ENCODE measurements around the gene PDE4D. TPM values are rescaled to one million over a fixed set of nuclear protein-coding genes. Genes with fewer than 3 reads are reported as not detected.

Gene PDE4D
- total RNA-seq, 1 donor from 2014 or later = 11.8 TPM

DNA sequence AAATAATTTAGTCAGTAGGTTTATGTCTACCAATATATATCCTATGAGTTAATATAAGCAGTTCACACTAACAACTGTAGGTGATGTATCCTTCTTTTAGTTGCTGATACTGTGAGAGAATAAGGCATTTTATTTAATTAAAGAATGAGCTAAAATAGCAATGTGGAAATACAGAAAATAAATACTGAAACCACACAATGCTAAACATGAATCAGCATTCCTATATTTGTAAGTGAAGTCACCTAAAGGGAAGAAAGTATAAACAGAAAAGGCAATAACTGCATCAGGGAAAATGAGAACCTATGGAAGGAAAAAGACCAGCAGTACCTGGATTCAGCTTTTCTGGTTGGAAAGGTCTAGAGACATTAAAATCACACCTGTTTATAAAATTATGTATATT is 336.0 kb downstream of the PDE4D start:
- Mint-ChIP-seq H3K27ac (ENCODE audit: unreplicated experiment) (no peak overlapping the region), H3K4me1 (peaks cover 23% of the 10 kb centered on the region), H3K9me3 (peaks cover 4% of the 10 kb centered on the region), H3K36me3 (ENCODE audit: low read depth) (no peaks in the 10 kb centered on the region), H3K27me3 (ENCODE audit: low read depth) (no peaks in the 10 kb centered on the region), H3K4me3 (no peak overlapping the region)
- TF ChIP-seq, protein P1, sequence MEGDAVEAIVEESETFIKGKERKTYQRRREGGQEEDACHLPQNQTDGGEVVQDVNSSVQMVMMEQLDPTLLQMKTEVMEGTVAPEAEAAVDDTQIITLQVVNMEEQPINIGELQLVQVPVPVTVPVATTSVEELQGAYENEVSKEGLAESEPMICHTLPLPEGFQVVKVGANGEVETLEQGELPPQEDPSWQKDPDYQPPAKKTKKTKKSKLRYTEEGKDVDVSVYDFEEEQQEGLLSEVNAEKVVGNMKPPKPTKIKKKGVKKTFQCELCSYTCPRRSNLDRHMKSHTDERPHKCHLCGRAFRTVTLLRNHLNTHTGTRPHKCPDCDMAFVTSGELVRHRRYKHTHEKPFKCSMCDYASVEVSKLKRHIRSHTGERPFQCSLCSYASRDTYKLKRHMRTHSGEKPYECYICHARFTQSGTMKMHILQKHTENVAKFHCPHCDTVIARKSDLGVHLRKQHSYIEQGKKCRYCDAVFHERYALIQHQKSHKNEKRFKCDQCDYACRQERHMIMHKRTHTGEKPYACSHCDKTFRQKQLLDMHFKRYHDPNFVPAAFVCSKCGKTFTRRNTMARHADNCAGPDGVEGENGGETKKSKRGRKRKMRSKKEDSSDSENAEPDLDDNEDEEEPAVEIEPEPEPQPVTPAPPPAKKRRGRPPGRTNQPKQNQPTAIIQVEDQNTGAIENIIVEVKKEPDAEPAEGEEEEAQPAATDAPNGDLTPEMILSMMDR (conservative IDR thresholded peaks at IDR 0.05) = no peak
- no peak for DNase-seq (ENCODE audit: low read depth, low spot score)

DNA sequence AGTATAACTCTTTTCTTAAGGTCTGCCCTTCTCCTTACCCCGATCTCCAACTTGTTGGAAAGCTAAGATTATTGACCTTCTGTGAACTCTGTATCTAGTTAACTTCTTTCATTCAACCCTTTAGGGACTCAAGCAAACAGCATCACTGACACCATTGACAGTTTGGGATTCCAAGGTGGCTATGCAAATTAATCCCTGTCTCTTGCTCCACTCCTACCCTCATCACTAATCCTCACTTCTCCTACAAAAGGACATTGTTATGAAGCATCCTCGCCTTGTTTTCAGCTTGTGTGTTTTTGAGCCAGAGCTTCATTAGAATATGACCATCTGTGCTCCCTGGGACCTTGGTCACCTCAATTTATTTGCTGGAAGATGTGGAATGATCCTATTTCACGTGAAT is 337.9 kb downstream of the PDE4D start:
- no peak overlapping the region for H3K27ac Mint-ChIP-seq (ENCODE audit: unreplicated experiment)
- peaks cover 4% of the 10 kb centered on the region for H3K9me3 Mint-ChIP-seq
- no peaks in the 10 kb centered on the region for H3K27me3 Mint-ChIP-seq (ENCODE audit: low read depth)
- no peak for DNase-seq (ENCODE audit: low read depth, low spot score)
- H3K4me3 Mint-ChIP-seq = no peak overlapping the region
- peaks cover 16% of the 10 kb centered on the region for H3K4me1 Mint-ChIP-seq
- no peaks in the 10 kb centered on the region for H3K36me3 Mint-ChIP-seq (ENCODE audit: low read depth)
- TF ChIP-seq, protein P1 (conservative IDR thresholded peaks at IDR 0.05) = no peak

DNA sequence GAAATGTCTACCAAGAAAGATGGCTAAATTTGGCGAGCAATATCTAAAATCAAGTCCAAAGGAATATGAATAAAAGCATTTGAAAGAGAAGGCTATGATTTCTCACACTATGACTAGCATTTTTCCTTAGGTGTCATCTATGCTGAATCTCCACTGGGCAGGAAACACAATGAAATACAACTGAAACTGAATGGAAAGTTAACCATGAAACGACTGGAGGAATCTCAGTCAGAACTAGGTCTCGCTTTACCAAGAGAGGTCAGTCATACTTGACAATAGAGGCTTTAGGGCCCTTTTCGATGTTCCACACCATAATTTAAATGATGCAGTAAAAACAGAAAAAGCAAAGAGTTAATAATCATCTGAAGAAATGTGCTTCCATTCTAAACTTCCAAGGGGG is 339.0 kb downstream of the PDE4D start:
- peaks cover 7% of the 10 kb centered on the region for H3K4me1 Mint-ChIP-seq
- no peaks in the 10 kb centered on the region for H3K9me3 Mint-ChIP-seq

DNA sequence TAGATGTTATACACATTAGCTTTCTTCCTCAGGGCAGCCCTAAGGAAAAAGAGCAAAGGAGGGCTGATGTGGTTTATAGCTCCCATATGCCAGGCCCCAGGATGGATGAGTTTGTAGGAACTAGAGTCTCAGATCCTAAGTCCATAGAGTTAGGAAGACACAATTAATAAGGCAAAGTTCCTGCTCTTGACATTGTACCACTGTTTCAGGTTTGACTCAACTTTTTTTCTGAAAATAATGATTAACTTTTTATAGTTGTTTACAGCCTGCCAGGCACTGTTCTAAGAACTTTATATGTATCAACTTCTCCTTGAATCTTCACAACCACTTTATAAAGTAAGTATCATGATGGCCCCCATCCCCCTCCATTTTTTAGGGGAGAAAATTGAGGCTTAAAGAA is 339.5 kb downstream of the PDE4D start:
- H3K27me3 Mint-ChIP-seq (ENCODE audit: low read depth) = no peaks in the 10 kb centered on the region
- no peak overlapping the region for H3K4me3 Mint-ChIP-seq
- DNase-seq (ENCODE audit: low read depth, low spot score) = no peak
- H3K27ac Mint-ChIP-seq (ENCODE audit: unreplicated experiment) = no peak overlapping the region
- TF ChIP-seq, protein P1 (conservative IDR thresholded peaks at IDR 0.05) = no peak
- no peaks in the 10 kb centered on the region for H3K36me3 Mint-ChIP-seq (ENCODE audit: low read depth)
- H3K9me3 Mint-ChIP-seq = no peaks in the 10 kb centered on the region
- peaks cover 7% of the 10 kb centered on the region for H3K4me1 Mint-ChIP-seq

More for the DNA sequence above, 339.0 kb downstream of the PDE4D start:
- TF ChIP-seq, protein P1 (conservative IDR thresholded peaks at IDR 0.05) = no peak
- Mint-ChIP-seq H3K27ac (ENCODE audit: unreplicated experiment) (no peak overlapping the region), H3K36me3 (ENCODE audit: low read depth) (no peaks in the 10 kb centered on the region), H3K27me3 (ENCODE audit: low read depth) (no peaks in the 10 kb centered on the region), H3K4me3 (no peak overlapping the region)
- no peak for DNase-seq (ENCODE audit: low read depth, low spot score)

DNA sequence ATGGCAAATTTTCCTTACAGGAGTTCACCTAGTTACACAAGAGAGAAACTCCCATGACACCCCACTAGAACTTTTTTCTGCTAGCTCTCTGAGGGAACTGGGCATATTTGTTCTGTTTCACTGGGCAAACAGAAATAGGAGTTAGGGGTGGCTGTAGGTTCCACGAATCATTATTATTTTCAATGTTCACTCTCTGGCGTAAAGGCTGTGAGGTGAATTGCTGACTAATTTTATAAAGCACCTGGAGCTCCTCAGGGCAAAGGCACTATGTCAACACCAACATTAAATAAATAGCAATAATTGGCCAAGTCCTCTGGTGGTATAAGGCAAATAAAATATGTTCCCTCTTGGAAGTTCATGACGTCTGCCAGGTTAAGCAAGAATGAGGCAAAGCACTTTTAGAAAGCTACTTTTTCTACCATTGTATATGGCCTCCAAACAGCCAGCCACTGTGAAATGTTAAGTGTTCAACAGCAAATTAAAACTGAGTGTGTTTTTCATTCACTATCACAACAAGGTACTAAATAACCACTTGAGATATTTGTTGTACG is 344.6 kb downstream of the PDE4D start:
- Mint-ChIP-seq H3K27me3 (ENCODE audit: low read depth) (no peaks in the 10 kb centered on the region), H3K4me3 (no peak overlapping the region), H3K36me3 (ENCODE audit: low read depth) (no peaks in the 10 kb centered on the region), H3K9me3 (no peaks in the 10 kb centered on the region), H3K27ac (ENCODE audit: unreplicated experiment) (no peak overlapping the region), H3K4me1 (no peaks in the 10 kb centered on the region)
- no peak for DNase-seq (ENCODE audit: low read depth, low spot score)
- TF ChIP-seq, protein P1 (conservative IDR thresholded peaks at IDR 0.05) = no peak
